IgD-negative memory B cell (primary cell): ENCODE data around the gene ARSB. TPM values are rescaled to one million over a fixed set of nuclear protein-coding genes. Genes with fewer than 3 reads are reported as not detected.

Experiments
- H3K27ac Mint-ChIP-seq, 3 donors: one replicate each; pipeline ENCODE4 v1.8.0; 2020 to 2022; ENCODE audit warnings: mild to moderate bottlenecking in 3 of 3, mixed read lengths in 3 of 3, moderate library complexity in 1 of 3
- H3K27me3 Mint-ChIP-seq: one replicate; pipeline ENCODE4 v1.8.0; 2021; ENCODE audit warnings: mixed read lengths
- H3K36me3 Mint-ChIP-seq: one replicate; pipeline ENCODE4 v1.8.0; 2020; ENCODE audit warnings: mild to moderate bottlenecking, mixed read lengths
- H3K4me1 Mint-ChIP-seq, 3 donors: one replicate each; pipeline ENCODE4 v1.8.0; 2020 to 2022; ENCODE audit warnings: mixed read lengths in 3 of 3, mild to moderate bottlenecking in 1 of 3
- H3K4me3 Mint-ChIP-seq, 4 donors: one replicate each; pipeline ENCODE4 v1.8.0; 2020 to 2022; ENCODE audit warnings: mild to moderate bottlenecking in 4 of 4, mixed read lengths in 4 of 4, moderate library complexity in 3 of 4
- H3K9me3 Mint-ChIP-seq, 3 donors: one replicate each; pipeline ENCODE4 v1.8.0; 2020 to 2021; ENCODE audit warnings: mixed read lengths in 3 of 3, mild to moderate bottlenecking in 1 of 3
- polyA plus RNA-seq: library from polyadenylated mRNA; unstranded; fragments of 300-500 nt; fragmentation: Illumina TruSeq; gene quantifications from one replicate; pipeline ENCODE4 v1.2.3, GENCODE V29; 2021

ARSB gene
- 4.5 TPM for polyA plus RNA-seq

DNA sequence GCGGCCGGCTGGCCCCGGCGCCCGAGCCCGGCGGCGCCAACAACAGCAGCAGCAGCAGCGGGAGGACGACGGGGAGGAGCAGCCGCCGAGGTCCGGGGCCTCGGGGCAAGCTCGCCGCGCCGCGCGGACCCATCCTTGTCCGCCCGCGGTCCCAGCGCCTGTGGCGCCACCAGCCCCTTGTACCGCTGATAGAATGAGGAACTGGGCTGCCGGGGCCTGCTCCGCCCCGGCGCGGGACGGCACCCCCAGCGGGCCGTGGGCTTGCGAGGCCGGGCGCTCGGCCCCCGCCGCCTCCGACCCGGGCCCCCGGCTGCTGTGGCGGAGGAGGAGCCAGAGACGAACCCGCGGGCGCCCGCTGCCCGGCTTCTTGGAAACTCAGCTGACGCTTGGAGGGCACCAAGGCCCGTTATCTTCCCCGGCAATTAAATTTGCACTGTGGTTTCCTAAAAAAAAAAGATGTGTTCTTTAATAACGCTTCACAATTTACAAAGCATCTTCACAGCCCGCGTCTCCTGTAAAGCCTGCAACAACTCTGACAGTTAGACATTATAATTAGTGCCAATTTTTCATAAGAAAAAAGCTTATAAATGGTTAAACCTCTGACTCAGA lies at the start of gene ARSB:
ARSB (minus strand) TSS at position 195 of the 609 bp plus-strand sequence; CDS start at position 133, 62 bp downstream.
- Mint-ChIP-seq H3K4me1 (peaks cover 17 to 28% (median 24%) of the 10 kb centered on the region in 3 donors), H3K9me3 (no peaks in the 10 kb centered on the region), H3K27ac (peak within 1 kb of the TSS; percentile 96 to 98 (median 97)), H3K36me3 (no peaks in the 10 kb centered on the region), H3K4me3 (peak within 1 kb of the TSS; percentile 93 to 100 (median 96)), H3K27me3 (no peaks in the 10 kb centered on the region)

DNA sequence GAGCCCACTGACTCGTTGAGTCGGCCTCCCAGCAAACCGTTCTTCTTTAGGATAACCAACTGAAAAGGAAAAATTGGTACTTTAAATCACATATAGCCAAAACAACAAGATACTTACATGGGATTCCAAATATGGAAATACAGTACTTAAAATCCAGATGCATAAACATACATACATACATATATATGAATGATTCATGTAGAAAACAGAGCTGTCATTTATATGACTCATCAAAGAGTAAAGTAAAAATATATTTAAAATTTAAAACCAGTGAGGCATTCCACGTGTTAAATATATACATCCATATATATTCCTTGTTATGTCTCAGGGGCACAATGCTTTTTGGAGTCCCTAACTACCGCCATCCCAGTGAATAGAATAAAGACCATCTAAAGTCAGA lies 47.7 kb upstream of the ARSB start:
- Mint-ChIP-seq H3K27me3 (no peaks in the 10 kb centered on the region), H3K9me3 (no peaks in the 10 kb centered on the region), H3K4me1 (no peaks in the 10 kb centered on the region), H3K36me3 (no peaks in the 10 kb centered on the region), H3K4me3 (no peak overlapping the region), H3K27ac (no peak overlapping the region)

DNA sequence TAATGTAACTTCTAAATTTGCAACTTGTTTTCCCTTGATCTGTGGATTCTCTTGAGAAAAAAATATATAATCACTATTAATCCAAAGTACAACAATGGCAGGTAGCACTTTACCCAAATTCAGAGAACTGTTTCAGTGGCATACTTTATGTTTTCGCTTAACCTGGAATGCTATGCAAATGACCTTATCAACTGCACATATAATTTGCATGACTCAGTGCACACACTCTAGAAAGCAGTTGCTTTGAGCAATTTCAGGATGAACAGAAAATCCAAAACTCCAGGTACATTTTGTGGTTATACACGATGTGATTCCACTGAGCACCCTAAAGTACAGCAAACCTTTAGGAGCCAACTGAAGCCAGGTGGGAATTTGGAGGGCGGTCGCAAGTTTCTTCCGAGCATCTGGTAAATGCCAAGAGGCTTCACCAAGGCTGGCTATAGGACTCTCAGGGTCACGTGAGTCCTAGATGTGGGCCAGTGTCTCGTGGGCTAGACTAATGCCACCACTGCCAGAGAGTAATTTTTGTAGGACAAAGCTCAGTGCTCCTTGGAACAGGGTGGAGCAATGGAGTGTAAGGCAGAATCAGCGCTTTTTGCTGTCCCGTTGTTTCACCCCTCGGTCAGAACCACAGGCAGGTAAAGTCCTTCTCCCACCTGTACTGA lies 47.1 kb upstream of the ARSB start:
- H3K36me3 Mint-ChIP-seq = no peaks in the 10 kb centered on the region
- no peak overlapping the region for H3K27ac Mint-ChIP-seq
- no peaks in the 10 kb centered on the region for H3K9me3 Mint-ChIP-seq
- peaks cover 4% of the 10 kb centered on the region for H3K27me3 Mint-ChIP-seq
- no peak overlapping the region for H3K4me3 Mint-ChIP-seq
- H3K4me1 Mint-ChIP-seq = no peaks in the 10 kb centered on the region

DNA sequence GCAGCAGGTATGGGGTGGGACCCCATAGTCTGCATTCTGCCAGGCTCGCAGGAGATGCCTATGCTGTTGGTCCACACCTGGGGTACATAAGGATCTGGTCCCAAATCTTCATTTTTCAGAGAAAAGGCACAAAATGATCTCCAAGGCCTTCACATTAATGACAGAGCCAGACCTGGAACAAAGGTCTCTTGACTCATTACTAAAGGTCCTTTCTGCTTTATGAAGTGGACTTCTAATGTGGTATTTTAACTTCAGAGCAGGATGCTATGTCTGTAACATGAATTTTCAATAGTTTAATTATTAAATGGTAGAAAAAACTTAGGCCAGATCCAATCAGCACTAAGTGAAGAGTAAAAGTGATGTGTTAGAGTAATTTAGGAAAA lies 46.4 kb upstream of the ARSB start:
- H3K9me3 Mint-ChIP-seq = no peaks in the 10 kb centered on the region
- H3K27me3 Mint-ChIP-seq = peaks cover 4% of the 10 kb centered on the region
- no peak overlapping the region for H3K4me3 Mint-ChIP-seq
- no peaks in the 10 kb centered on the region for H3K36me3 Mint-ChIP-seq
- H3K27ac Mint-ChIP-seq = no peak overlapping the region
- no peaks in the 10 kb centered on the region for H3K4me1 Mint-ChIP-seq

DNA sequence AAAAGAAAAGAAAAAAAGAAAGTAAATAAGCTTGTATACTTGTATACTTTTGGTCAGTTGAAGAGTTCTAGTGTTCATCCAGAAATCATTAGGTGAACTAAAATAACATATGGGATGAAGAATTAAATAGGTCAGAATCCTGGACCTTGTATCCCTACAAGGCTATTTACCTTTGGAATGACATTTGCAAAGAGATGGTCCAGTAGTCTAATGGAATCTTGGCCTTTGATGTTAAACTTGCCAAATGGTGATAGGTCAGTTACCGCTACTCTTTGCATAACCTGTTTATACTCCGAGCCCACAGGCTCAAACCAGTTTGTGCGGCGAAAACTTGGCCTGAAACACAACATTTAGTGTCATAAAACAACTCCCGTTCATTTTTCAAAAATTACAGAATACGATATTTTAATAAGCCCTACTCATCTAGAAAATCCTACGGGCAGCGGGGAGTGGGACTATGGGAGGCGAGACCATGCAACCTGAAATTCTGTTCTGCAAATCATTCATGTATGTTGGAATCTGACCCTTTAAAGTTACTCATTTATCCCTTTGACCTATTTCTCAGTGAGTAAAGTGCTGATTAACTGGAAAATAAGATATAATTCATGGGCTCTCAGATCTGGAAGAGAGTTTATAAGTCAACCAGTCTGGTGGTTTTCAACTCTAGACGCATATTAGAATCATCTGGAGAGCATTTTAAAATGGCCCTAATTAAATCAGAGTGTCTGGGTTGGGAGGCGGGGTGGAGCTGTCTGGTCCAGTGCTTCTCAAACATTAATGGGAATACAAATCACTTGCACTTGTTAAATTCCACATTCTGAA lies 45.8 kb upstream of the ARSB start:
- Mint-ChIP-seq H3K36me3 (no peaks in the 10 kb centered on the region), H3K4me1 (no peaks in the 10 kb centered on the region), H3K27me3 (peaks cover 4% of the 10 kb centered on the region), H3K9me3 (no peaks in the 10 kb centered on the region), H3K4me3 (no peak overlapping the region), H3K27ac (no peak overlapping the region)

DNA sequence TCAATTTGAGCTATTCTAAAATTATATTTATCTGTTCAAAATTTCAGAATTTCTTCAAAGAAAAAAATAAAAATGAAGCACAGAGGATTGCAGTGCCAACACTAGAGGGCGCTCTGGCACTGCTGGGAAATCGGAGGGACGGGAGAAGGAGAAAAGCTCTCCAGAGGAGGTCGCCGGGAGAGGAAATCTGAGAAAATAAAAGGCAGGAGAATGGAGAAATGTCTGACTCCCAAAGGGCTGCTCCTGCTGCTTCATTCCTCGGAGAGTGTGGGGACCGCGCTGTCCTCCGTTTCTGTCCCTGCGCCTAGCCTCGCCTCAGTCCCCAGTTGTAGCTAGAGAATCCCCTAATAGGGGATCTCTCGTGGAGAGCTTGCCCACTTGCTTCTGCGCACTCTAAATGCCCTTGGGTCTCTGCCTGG lies 40.0 kb upstream of the ARSB start:
- peak overlapping the region in 2 of 4 donors; percentile 43 to 63 for H3K4me3 Mint-ChIP-seq
- no peak overlapping the region for H3K27ac Mint-ChIP-seq
- no peaks in the 10 kb centered on the region for H3K36me3 Mint-ChIP-seq
- H3K9me3 Mint-ChIP-seq = no peaks in the 10 kb centered on the region
- H3K27me3 Mint-ChIP-seq = peaks cover 36% of the 10 kb centered on the region
- peaks cover 6 to 7% (median 7%) of the 10 kb centered on the region in 3 donors for H3K4me1 Mint-ChIP-seq

DNA sequence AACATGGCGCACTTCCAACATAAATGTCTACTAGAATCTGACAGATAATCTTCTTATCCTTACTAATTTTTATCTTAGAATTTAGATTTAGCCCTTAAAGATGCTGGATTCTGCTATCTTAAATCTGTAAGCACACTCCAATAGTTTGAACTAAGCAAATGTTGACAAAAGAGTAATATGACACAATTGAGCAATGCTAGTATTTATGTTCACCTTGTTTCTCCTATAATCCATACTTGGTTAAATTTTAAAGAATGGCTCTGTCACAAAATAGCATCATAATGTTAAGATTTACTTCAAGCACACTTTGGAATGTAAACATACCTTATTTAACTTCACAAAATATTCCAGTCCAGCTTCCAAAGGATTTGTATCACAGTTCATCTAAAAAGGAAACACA lies 38.8 kb upstream of the ARSB start:
- no peak overlapping the region for H3K4me3 Mint-ChIP-seq
- no peaks in the 10 kb centered on the region for H3K36me3 Mint-ChIP-seq
- H3K27ac Mint-ChIP-seq = no peak overlapping the region
- H3K9me3 Mint-ChIP-seq = no peaks in the 10 kb centered on the region
- H3K27me3 Mint-ChIP-seq = peaks cover 39% of the 10 kb centered on the region
- H3K4me1 Mint-ChIP-seq = peaks cover 6 to 7% (median 7%) of the 10 kb centered on the region in 3 donors

DNA sequence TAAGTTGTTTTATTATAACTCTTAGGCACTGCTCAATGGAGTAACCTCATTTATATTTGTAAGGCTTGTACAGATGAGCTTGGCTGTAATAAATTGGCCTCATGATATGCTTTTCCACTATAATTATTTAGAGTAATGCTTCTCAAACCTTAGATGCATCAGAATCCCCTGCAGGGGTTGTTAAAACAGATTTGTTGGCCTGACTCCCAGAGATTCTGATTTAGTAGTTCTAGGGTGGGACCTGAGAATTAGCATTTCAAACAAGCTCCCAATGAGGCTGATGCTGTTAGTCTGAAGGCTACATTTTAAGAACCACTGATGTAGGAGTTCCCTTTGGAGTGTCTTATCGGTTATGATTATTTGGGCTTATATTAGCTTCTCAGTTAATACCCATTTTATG lies 38.2 kb upstream of the ARSB start:
- Mint-ChIP-seq H3K27ac (no peak overlapping the region), H3K27me3 (peaks cover 39% of the 10 kb centered on the region), H3K9me3 (no peaks in the 10 kb centered on the region), H3K36me3 (no peaks in the 10 kb centered on the region), H3K4me1 (peaks cover 6 to 7% (median 7%) of the 10 kb centered on the region in 3 donors), H3K4me3 (no peak overlapping the region)

DNA sequence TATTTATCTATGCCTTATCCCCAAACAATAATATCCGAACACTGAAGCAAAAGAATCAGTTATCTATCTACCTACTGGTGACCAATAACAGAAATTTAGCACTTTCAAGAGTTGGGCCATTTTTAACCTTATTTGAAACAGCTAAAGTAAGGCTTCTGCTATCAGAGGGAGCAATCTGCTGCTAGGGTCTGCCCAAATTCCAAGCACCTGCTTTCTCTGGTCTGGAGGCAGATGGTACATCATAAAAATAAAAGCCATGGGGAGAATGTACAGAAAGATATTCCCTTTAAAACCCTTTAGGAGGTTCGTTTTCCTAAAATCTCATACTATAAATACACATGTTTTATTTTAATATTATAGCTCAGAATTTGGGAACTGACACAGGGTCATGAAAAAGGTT lies 37.7 kb upstream of the ARSB start:
- peaks cover 39% of the 10 kb centered on the region for H3K27me3 Mint-ChIP-seq
- no peaks in the 10 kb centered on the region for H3K9me3 Mint-ChIP-seq
- H3K4me3 Mint-ChIP-seq = no peak overlapping the region
- no peak overlapping the region for H3K27ac Mint-ChIP-seq
- H3K36me3 Mint-ChIP-seq = no peaks in the 10 kb centered on the region
- H3K4me1 Mint-ChIP-seq = peaks cover 6 to 7% (median 7%) of the 10 kb centered on the region in 3 donors

DNA sequence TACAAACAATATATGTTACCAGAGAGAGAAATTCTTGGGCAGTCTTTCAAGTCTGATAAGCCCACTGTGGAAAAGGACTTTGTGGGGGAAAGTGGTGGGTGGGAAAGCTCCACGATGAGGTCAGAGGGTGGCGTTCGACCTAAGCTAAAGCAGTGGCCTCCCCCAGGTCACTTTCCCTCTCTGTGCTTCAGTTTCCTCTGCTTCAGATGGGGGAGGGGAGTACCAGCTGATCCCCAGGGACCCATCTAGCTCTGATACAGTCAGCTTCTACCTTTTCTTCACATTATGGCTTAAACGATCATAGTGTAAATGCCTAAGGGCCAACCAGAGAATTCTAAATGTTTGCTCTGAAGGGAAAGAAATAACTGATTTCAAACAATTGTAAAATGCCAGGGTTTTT lies 36.6 kb upstream of the ARSB start:
- no peaks in the 10 kb centered on the region for H3K36me3 Mint-ChIP-seq
- H3K4me1 Mint-ChIP-seq = peaks cover 6 to 7% (median 7%) of the 10 kb centered on the region in 3 donors
- H3K27ac Mint-ChIP-seq = no peak overlapping the region
- no peaks in the 10 kb centered on the region for H3K9me3 Mint-ChIP-seq
- no peak overlapping the region for H3K4me3 Mint-ChIP-seq
- H3K27me3 Mint-ChIP-seq = peaks cover 35% of the 10 kb centered on the region

DNA sequence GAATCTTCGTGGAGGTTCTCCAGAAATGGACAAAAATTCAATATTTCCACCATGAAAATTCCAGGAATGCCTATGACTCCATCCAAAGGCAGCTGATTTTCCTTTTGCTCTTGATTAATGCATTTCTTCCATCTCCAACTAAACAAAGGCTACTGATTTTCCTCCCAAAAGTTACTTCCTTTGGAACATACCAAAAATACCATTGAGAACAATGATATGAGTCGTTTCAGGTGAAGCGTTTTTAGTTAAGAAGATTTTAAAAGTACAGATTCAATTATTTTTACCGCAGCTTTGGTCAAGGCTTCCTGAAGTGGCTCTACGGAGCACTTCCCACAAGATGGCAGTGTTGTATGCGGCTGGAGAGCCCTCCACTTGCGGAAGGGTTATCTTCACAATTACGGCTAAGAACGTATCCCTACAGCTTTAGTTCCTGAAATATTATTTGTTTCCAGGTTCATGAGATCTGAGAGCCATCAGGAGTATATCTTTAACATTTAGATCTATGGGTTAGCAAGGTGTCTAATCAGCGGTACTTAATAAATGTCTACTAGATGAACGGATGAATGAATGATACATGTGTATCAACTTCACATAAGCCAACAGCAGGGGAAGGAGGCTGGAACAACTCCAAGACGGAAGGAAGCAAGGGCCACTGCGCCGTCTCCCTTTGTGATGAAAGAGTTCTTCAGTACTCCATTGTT lies 35.9 kb upstream of the ARSB start:
- no peaks in the 10 kb centered on the region for H3K9me3 Mint-ChIP-seq
- no peak overlapping the region for H3K27ac Mint-ChIP-seq
- H3K4me1 Mint-ChIP-seq = peaks cover 6 to 7% (median 7%) of the 10 kb centered on the region in 3 donors
- H3K27me3 Mint-ChIP-seq = peaks cover 35% of the 10 kb centered on the region
- H3K36me3 Mint-ChIP-seq = no peaks in the 10 kb centered on the region
- H3K4me3 Mint-ChIP-seq = peak overlapping the region in 1 of 4 donors; percentile 53

DNA sequence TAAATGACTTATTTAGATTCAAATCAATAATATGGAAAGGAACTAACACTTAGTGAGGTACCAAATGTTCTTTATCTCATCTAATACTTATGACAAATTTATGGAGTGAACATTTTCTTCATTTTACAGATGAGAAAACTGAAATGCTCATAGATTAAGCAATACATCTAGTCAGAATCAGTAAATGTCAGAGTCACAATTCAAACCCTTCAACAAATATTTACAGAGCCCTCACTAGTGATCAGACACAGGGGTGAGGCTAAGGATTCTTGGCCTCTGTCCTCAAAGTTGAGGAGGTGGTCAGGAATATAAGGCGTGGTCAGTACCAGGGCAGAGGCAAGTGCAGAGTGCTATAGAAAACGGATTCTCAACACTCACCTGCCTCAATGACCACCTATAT lies 29.5 kb upstream of the ARSB start:
- Mint-ChIP-seq H3K27ac (no peak overlapping the region), H3K4me3 (no peak overlapping the region), H3K4me1 (no peaks in the 10 kb centered on the region), H3K36me3 (no peaks in the 10 kb centered on the region), H3K27me3 (peaks cover 8% of the 10 kb centered on the region), H3K9me3 (peaks cover 2 to 9% (median 5%) of the 10 kb centered on the region in 3 donors)

DNA sequence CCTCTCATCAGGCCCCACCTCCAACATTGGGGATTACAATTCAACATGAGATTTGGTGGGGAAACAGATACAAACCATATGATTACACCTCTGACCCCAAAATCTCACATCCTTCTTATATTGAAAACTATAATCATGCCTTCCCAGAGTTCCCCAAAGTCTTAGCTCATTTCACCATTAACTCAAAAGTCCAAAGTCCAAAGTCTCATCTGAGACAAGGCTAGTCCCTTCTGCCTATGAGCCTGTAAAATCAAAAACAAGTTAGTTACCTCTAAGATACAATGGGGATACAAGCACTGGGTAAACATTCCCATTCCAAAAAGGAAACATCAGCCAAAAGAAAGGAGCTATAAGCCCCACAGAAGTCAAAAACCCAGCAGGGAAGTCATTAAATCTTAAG lies 26.8 kb upstream of the ARSB start:
- no peaks in the 10 kb centered on the region for H3K36me3 Mint-ChIP-seq
- H3K27ac Mint-ChIP-seq = no peak overlapping the region
- H3K27me3 Mint-ChIP-seq = peaks cover 8% of the 10 kb centered on the region
- no peaks in the 10 kb centered on the region for H3K4me1 Mint-ChIP-seq
- peaks cover 2 to 9% (median 5%) of the 10 kb centered on the region in 3 donors for H3K9me3 Mint-ChIP-seq
- H3K4me3 Mint-ChIP-seq = no peak overlapping the region

DNA sequence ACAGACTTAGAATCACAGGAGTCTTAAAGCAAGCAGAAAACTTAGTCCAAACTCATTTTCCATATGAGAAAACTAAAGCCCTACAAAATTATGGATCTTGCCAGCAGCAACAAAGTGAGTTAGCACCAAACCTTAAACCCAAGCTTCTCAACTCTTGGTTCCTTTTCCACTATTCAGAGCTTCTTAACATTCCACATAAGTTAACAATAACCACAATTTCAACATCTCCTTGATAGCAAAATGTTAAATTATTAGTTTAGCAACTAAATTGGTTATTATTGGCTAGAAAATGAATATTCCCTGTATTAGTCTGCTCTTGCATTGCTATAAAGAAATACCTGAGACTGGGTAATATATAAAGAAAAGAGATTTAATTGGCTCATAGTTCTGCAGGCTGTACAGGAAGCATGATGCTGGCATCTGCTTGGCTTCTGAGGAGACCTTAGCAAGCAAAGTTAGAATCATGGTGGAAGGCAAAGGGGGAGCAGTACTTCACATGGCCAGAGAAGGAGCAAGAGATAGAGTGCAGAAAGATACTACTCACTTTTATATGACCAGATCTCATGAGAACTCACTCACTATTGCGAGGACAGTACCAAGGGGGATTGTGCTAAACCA lies 26.2 kb upstream of the ARSB start:
- H3K36me3 Mint-ChIP-seq = no peaks in the 10 kb centered on the region
- H3K4me3 Mint-ChIP-seq = no peak overlapping the region
- H3K4me1 Mint-ChIP-seq = no peaks in the 10 kb centered on the region
- no peak overlapping the region for H3K27ac Mint-ChIP-seq
- peaks cover 2 to 9% (median 5%) of the 10 kb centered on the region in 3 donors for H3K9me3 Mint-ChIP-seq
- H3K27me3 Mint-ChIP-seq = peaks cover 8% of the 10 kb centered on the region
